KMS-11 (cell line): Measurements from ENCODE around the gene AP1B1.

Experiments used
- H2AFZ ChIP-seq: fragments of 200-600 bp; sonication (generic); 2 replicates; pipeline ENCODE4 v1.6.1; 2016; ENCODE audit warnings: antibody characterized with exemption, mixed run types, low read depth
- H3K27ac ChIP-seq: fragments of 200-600 bp; sonication (generic); 2 replicates; pipeline ENCODE4 v1.6.1; 2016; ENCODE audit warnings: mild to moderate bottlenecking, mixed run types
- H3K27me3 ChIP-seq: fragments of 200-600 bp; sonication (generic); 2 replicates; pipeline ENCODE4 v1.6.1; 2017; ENCODE audit warnings: mild to moderate bottlenecking, low read depth, mixed run types, moderate library complexity; ENCODE audit not compliant: insufficient read depth
- H3K36me3 ChIP-seq: fragments of 200-600 bp; sonication (generic); 2 replicates; pipeline ENCODE4 v1.6.1; 2017; ENCODE audit warnings: mild to moderate bottlenecking, mixed run types; ENCODE audit not compliant: insufficient read depth
- H3K4me1 ChIP-seq: fragments of 200-600 bp; sonication (generic); 2 replicates; pipeline ENCODE4 v1.6.1; 2016; ENCODE audit warnings: mild to moderate bottlenecking, low read depth, mixed run types; ENCODE audit not compliant: poor library complexity, severe bottlenecking
- H3K4me2 ChIP-seq: fragments of 200-600 bp; sonication (generic); 2 replicates; pipeline ENCODE4 v1.7.0; 2016; ENCODE audit warnings: mild to moderate bottlenecking, mixed run types
- H3K4me3 ChIP-seq: fragments of 200-600 bp; sonication (generic); IDR thresholded peaks from 2 replicates; pipeline ENCODE4 v1.6.1; 2017; ENCODE audit warnings: low read depth, low read length, mixed read lengths; ENCODE audit not compliant: insufficient read depth
- H3K79me2 ChIP-seq: fragments of 200-600 bp; sonication (generic); 2 replicates; pipeline ENCODE4 v1.6.1; 2016; ENCODE audit warnings: low read depth, mixed run types; ENCODE audit not compliant: insufficient read depth
- H3K9ac ChIP-seq: fragments of 200-600 bp; sonication (generic); 2 replicates; pipeline ENCODE4 v1.6.1; 2016; ENCODE audit warnings: mild to moderate bottlenecking, mixed run types
- H4K20me1 ChIP-seq: fragments of 200-600 bp; sonication (generic); 2 replicates; pipeline ENCODE4 v1.6.1; 2016; ENCODE audit warnings: mild to moderate bottlenecking, mixed run types; ENCODE audit not compliant: insufficient read depth
- TF ChIP-seq, protein P1 (sequence below): fragments of 200-600 bp; sonication (generic); conservative IDR thresholded peaks from 2 replicates; pipeline ENCODE4 v1.6.1; 2017; ENCODE audit warnings: low read depth, mild to moderate bottlenecking, antibody characterized with exemption, low read length, moderate library complexity, mixed read lengths

AP1B1 gene

DNA sequence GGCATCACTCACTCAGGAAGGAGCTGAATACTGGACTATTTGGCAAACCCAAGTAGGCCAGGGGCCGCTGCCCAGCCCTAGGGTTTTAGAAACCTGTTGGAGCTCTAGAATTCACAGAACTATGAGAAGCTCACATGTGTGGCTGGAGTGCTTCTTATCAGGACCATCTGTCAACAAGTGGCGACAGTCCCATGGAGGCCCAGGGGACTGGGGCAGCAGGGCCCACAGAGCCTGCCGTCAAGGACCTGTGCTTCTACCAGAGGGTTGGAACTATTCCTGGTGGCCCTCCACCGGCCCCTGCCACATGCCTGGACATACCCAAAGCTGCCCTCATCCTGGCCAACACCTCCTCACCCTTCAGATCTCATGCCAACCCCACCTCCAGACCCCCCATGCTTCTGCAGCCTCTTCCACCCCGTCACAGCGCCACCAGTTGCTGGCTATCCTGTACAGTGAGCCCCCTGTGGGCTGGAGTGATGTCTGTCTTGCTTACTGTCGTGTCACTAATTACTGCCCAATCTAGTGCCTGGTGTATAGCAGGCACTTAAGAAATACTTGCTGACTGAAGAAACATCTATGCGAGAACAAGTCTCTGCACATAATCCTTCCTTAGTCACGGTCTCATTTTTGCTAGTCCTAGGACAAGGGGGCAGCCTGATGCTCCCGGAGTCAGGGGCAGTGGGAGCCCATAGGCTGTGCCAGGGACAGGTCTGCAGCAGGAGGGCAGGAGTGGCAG, 45.6 kb downstream of the AP1B1 start:
- Histone ChIP-seq H3K4me2 (no peak overlapping the region), H4K20me1 (no peaks in the 10 kb centered on the region), H3K4me1 (no peaks in the 10 kb centered on the region), H3K27ac (no peak overlapping the region), H3K27me3 (no peaks in the 10 kb centered on the region), H2AFZ (no peak overlapping the region), H3K4me3 (no peak overlapping the region), H3K79me2 (no peaks in the 10 kb centered on the region), H3K36me3 (peaks cover 2% of the 10 kb centered on the region; the same call in 1 of the 2 replicates), H3K9ac (no peak overlapping the region)
- TF ChIP-seq, protein P1, sequence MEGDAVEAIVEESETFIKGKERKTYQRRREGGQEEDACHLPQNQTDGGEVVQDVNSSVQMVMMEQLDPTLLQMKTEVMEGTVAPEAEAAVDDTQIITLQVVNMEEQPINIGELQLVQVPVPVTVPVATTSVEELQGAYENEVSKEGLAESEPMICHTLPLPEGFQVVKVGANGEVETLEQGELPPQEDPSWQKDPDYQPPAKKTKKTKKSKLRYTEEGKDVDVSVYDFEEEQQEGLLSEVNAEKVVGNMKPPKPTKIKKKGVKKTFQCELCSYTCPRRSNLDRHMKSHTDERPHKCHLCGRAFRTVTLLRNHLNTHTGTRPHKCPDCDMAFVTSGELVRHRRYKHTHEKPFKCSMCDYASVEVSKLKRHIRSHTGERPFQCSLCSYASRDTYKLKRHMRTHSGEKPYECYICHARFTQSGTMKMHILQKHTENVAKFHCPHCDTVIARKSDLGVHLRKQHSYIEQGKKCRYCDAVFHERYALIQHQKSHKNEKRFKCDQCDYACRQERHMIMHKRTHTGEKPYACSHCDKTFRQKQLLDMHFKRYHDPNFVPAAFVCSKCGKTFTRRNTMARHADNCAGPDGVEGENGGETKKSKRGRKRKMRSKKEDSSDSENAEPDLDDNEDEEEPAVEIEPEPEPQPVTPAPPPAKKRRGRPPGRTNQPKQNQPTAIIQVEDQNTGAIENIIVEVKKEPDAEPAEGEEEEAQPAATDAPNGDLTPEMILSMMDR: no peak

DNA sequence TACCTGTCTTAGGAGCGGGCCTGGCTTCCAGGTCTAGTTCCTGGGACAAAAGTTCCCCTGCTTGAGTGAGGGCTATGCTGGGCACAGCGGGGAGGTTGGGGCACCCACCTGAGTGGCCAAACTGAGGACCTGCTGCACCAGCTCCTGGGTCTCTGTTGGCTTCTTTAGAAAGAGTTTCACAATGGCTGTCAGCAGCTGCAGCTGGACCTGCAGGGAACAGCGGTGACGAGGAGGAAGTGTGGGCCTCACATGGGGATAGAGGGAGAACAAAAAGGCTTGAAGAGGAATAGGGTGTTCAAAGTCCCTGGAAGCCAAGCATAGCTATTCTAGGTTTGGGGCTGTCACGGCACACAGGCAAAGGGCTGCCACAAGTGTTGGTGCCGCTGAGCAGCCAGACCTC, 46.2 kb downstream of the AP1B1 start:
- no peak overlapping the region for H3K27ac ChIP-seq
- H3K9ac ChIP-seq: no peak overlapping the region
- peaks cover 2% of the 10 kb centered on the region; the same call in 1 of the 2 replicates for H3K36me3 ChIP-seq
- TF ChIP-seq, protein P1: no peak
- no peaks in the 10 kb centered on the region for H4K20me1 ChIP-seq
- no peak overlapping the region for H3K4me2 ChIP-seq
- H3K79me2 ChIP-seq: no peaks in the 10 kb centered on the region
- no peak overlapping the region for H3K4me3 ChIP-seq
- no peaks in the 10 kb centered on the region for H3K27me3 ChIP-seq
- H2AFZ ChIP-seq: no peak overlapping the region
- H3K4me1 ChIP-seq: no peaks in the 10 kb centered on the region

DNA sequence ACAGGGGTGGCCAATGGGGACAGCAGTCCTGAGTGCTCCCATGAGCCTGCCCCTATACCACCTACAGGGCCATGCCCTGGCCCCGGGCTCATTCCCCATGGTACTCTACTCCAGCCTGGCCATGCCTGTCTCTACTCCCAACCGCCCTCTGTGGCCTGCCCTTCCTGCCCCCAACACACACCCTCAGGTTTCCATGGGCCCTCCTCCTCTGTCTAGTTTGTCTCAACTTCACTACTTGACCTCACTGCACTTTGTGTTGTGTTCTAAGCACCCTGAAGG, 46.6 kb downstream of the AP1B1 start:
- no peak overlapping the region for H3K27ac ChIP-seq
- TF ChIP-seq, protein P1: no peak
- H3K4me1 ChIP-seq: no peaks in the 10 kb centered on the region

DNA sequence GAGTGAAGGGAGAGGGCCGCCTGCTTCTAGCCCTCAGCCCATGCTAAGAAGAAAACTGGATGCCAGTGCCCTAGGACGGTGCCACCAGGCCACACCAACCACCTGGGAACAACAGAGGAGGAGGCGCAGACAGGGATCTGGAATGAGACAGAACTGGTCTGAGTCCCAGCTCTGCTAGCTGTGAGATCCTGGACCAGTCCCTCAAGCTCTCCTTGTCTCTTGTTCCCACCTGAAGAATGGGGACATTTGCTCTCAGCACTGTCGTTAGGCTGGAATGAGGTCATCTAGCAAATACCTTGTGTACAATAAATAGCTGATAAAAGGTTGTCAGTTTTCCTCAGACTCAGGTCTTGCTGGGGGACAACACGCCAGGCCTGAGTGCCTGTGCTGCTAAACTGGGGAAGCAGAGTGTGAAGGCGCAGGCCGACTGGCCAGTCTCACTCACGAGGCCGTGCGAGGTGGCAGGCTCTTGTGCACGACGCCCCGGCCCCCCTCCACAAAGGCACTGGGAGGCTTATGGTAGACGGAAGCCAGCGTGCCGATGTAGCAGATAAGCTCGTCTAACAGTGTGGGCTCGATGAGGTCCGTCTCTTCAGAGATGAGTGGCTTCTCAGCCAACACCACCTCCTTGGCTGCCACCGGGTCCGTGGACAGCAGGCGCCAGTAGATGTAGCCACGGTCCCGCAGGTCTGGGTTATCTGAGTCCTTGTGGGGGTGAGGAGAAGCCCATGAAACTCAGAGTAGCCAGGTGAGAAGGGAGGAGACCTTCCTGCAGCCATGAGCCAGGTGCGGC, 47.1 kb downstream of the AP1B1 start:
- Histone ChIP-seq H3K4me1 (no peaks in the 10 kb centered on the region), H3K9ac (no peak overlapping the region), H3K27me3 (no peaks in the 10 kb centered on the region), H3K79me2 (no peaks in the 10 kb centered on the region), H3K36me3 (peaks cover 2% of the 10 kb centered on the region; the same call in 1 of the 2 replicates), H4K20me1 (no peaks in the 10 kb centered on the region), H3K4me3 (no peak overlapping the region), H3K4me2 (no peak overlapping the region), H3K27ac (no peak overlapping the region), H2AFZ (no peak overlapping the region)
- TF ChIP-seq, protein P1: no peak

More for the DNA sequence above, 46.6 kb downstream of the AP1B1 start:
- Histone ChIP-seq H2AFZ (no peak overlapping the region), H3K79me2 (no peaks in the 10 kb centered on the region), H3K4me3 (no peak overlapping the region), H3K9ac (no peak overlapping the region), H3K36me3 (peaks cover 2% of the 10 kb centered on the region; the same call in 1 of the 2 replicates), H3K4me2 (no peak overlapping the region), H4K20me1 (no peaks in the 10 kb centered on the region), H3K27me3 (no peaks in the 10 kb centered on the region)
